Naive thymus-derived CD4-positive, alpha-beta T cell (primary cell): ENCODE results near the gene CLSTN2. TPM values are rescaled to one million over a fixed set of nuclear protein-coding genes. Genes with fewer than 3 reads are reported as not detected.

ENCODE experiments used
- ATAC-seq: fragments of 150-1000 bp; cut with Tn5 transposase; 2 replicates; pipeline ENCODE4 v1.10.0; 2021; ENCODE audit warnings: mild to moderate bottlenecking, moderate library complexity
- CTCF ChIA-PET: fragments of 350-600 bp; sonication (Branson Sonifier 250); formaldehyde crosslinking; loops from one replicate; lab custom pipeline; 2021; ENCODE audit warnings: antibody characterized with exemption; lab: Charles Lee
- POLR2A ChIA-PET: fragments of 350-600 bp; sonication (Branson Sonifier 250); formaldehyde crosslinking; loops from one replicate; lab custom pipeline; 2021; ENCODE audit warnings: antibody characterized with exemption, inconsistent platforms; lab: Charles Lee
- DNase-seq, 9 donors: peaks; one replicate each; pipeline versions ENCODE4 v3.0.0 to v3.0.0-alpha.2; 2020 to 2022; ENCODE audit warnings: mixed read lengths in 1 of 9
- H3K27ac ChIP-seq: one replicate; pipeline ENCODE4 v1.7.0; 2013; ENCODE audit warnings: mild to moderate bottlenecking, low read depth, low read length, moderate library complexity
- H3K27me3 ChIP-seq, 2 donors: one replicate each; pipeline ENCODE4 v1.7.0; 2013; ENCODE audit warnings: low read length in 2 of 2, mild to moderate bottlenecking in 2 of 2, moderate library complexity in 2 of 2; ENCODE audit not compliant: control insufficient read depth in 2 of 2, insufficient read depth in 2 of 2
- H3K36me3 ChIP-seq, 3 experiments: 1 replicate in 2 of 3; 2 replicates in 1 of 3; pipeline ENCODE4 v1.7.0; 2013; ENCODE audit warnings: low read length in 3 of 3, mild to moderate bottlenecking in 3 of 3, moderate library complexity in 1 of 3; ENCODE audit not compliant: insufficient read depth in 3 of 3, control insufficient read depth in 2 of 3
- H3K4me1 ChIP-seq, 2 donors: one replicate each; pipeline ENCODE4 v1.7.0; 2013; ENCODE audit warnings: low read length in 2 of 2, mild to moderate bottlenecking in 2 of 2, moderate library complexity in 1 of 2; ENCODE audit not compliant: control insufficient read depth in 2 of 2, insufficient read depth in 2 of 2
- H3K4me3 ChIP-seq: 2 replicates; pipeline ENCODE4 v1.7.0; 2013; ENCODE audit warnings: mild to moderate bottlenecking, low read length
- H3K9me3 ChIP-seq, 3 experiments: 1 replicate in 2 of 3; 2 replicates in 1 of 3; pipeline ENCODE4 v1.7.0; 2013; ENCODE audit warnings: low read length in 3 of 3; ENCODE audit not compliant: control insufficient read depth in 2 of 3
- H3K27ac Mint-ChIP-seq, 9 donors: one replicate each; pipeline ENCODE4 v1.8.0; 2020 to 2022; ENCODE audit warnings: mixed read lengths in 9 of 9, mild to moderate bottlenecking in 8 of 9, moderate library complexity in 5 of 9, inconsistent platforms in 2 of 9
- H3K27me3 Mint-ChIP-seq, 5 donors: one replicate each; pipeline ENCODE4 v1.8.0; 2021 to 2022; ENCODE audit warnings: mixed read lengths in 5 of 5, mild to moderate bottlenecking in 1 of 5
- H3K36me3 Mint-ChIP-seq, 5 donors: one replicate each; pipeline ENCODE4 v1.8.0; 2020 to 2022; ENCODE audit warnings: mixed read lengths in 5 of 5, mild to moderate bottlenecking in 3 of 5, inconsistent platforms in 1 of 5
- H3K4me1 Mint-ChIP-seq, 7 donors: one replicate each; pipeline ENCODE4 v1.8.0; 2020 to 2022; ENCODE audit warnings: mixed read lengths in 7 of 7, mild to moderate bottlenecking in 3 of 7, inconsistent platforms in 1 of 7
- H3K4me3 Mint-ChIP-seq, 10 donors: one replicate each; pipeline ENCODE4 v1.8.0; 2020 to 2022; ENCODE audit warnings: mild to moderate bottlenecking in 10 of 10, mixed read lengths in 10 of 10, moderate library complexity in 6 of 10, inconsistent platforms in 2 of 10
- H3K9me3 Mint-ChIP-seq, 11 donors: one replicate each; pipeline ENCODE4 v1.8.0; 2020 to 2022; ENCODE audit warnings: mixed read lengths in 11 of 11, mild to moderate bottlenecking in 4 of 11, inconsistent platforms in 1 of 11, moderate library complexity in 1 of 11
- intact Hi-C, 2 donors: fragments of 100-400 bp; cut with micrococcal nuclease; formaldehyde crosslinking; loops; one replicate each; pipeline ENCODE4 v1.15.1; 2023
- polyA plus RNA-seq, 2 donors: library from polyadenylated mRNA; unstranded; fragments of 300-500 nt; fragmentation: Illumina TruSeq; gene quantifications; one replicate each; pipeline ENCODE4 v1.2.3, GENCODE V29; 2021
- total RNA-seq, 6 experiments: library from RNA in 5 of 6; stranded (reverse) in 5 of 6; gene quantifications; 1 replicate in 5 of 6; 2 replicates in 1 of 6; pipeline ENCODE4 v1.2.3 and lab custom pipeline; 2021 to 2026

The CLSTN2 gene
- total and polyA plus RNA-seq, 7 experiments from 2014 or later, result 0.02 TPM; not detected in 6

GRCh38 chr3:140377644-140378043 is 442.7 kb downstream of the CLSTN2 start:
- DNase-seq, result no peak
- Mint-ChIP-seq H3K36me3 (no peaks in the 10 kb centered on the region), H3K4me1 (no peaks in the 10 kb centered on the region), H3K4me3 (no peak overlapping the region), H3K9me3 (peaks cover 0 to 2% (median 0%) of the 10 kb centered on the region in 11 donors), H3K27ac (no peak overlapping the region), H3K27me3 (peaks cover 0 to 4% (median 0%) of the 10 kb centered on the region in 5 donors)
- H3K4me1 ChIP-seq, result no peaks in the 10 kb centered on the region
- ChIA-PET POLR2A (no interaction called here), CTCF (no interaction called here)
- H3K4me3 ChIP-seq, result no peak overlapping the region
- intact Hi-C loops, result no loop called here
- H3K36me3 ChIP-seq, result no peaks in the 10 kb centered on the region
- ATAC-seq, result no peak
- H3K27ac ChIP-seq, result no peak overlapping the region
- no peaks in the 10 kb centered on the region for H3K9me3 ChIP-seq
- no peaks in the 10 kb centered on the region for H3K27me3 ChIP-seq

GRCh38 chr3:140378571-140379340 is 443.8 kb downstream of the CLSTN2 start:
- no peak overlapping the region for H3K27ac Mint-ChIP-seq
- POLR2A ChIA-PET, result no interaction called here

GRCh38 chr3:140384028-140384771 is 449.2 kb downstream of the CLSTN2 start:
- no peaks in the 10 kb centered on the region for H3K4me1 ChIP-seq
- H3K27me3 ChIP-seq, result no peaks in the 10 kb centered on the region
- no peaks in the 10 kb centered on the region for H3K36me3 ChIP-seq
- no peaks in the 10 kb centered on the region for H3K36me3 Mint-ChIP-seq
- ChIA-PET POLR2A (no interaction called here), CTCF (no interaction called here)
- DNase-seq (no peak), ATAC-seq (no peak)
- H3K27ac ChIP-seq, result no peak overlapping the region
- peaks cover 0 to 1% (median 0%) of the 10 kb centered on the region in 5 donors for H3K27me3 Mint-ChIP-seq
- H3K4me1 Mint-ChIP-seq, result no peaks in the 10 kb centered on the region
- no peak overlapping the region for H3K4me3 ChIP-seq
- intact Hi-C loops, result no loop called here
- no peaks in the 10 kb centered on the region for H3K9me3 ChIP-seq
- H3K27ac Mint-ChIP-seq, result no peak overlapping the region
- H3K9me3 Mint-ChIP-seq, result peaks cover 0 to 2% (median 0%) of the 10 kb centered on the region in 11 donors
- no peak overlapping the region for H3K4me3 Mint-ChIP-seq

More at GRCh38 chr3:140378571-140379340, 443.8 kb downstream of the CLSTN2 start:
- DNase-seq (no peak), ATAC-seq (no peak)
- Histone ChIP-seq H3K9me3 (no peaks in the 10 kb centered on the region), H3K36me3 (no peaks in the 10 kb centered on the region), H3K27ac (no peak overlapping the region), H3K4me1 (no peaks in the 10 kb centered on the region), H3K4me3 (no peak overlapping the region), H3K27me3 (no peaks in the 10 kb centered on the region)
- Mint-ChIP-seq H3K36me3 (no peaks in the 10 kb centered on the region), H3K4me1 (no peaks in the 10 kb centered on the region), H3K27me3 (peaks cover 0 to 4% (median 0%) of the 10 kb centered on the region in 5 donors), H3K9me3 (peaks cover 0 to 2% (median 0%) of the 10 kb centered on the region in 11 donors), H3K4me3 (no peak overlapping the region)
- intact Hi-C loops, result no loop called here
- CTCF ChIA-PET, result no interaction called here

- Mint-ChIP-seq H3K9me3 (peaks cover 0 to 2% (median 0%) of the 10 kb centered on the region in 11 donors), H3K4me1 (no peaks in the 10 kb centered on the region), H3K36me3 (no peaks in the 10 kb centered on the region), H3K4me3 (no peak overlapping the region), H3K27ac (no peak overlapping the region), H3K27me3 (peaks cover 0 to 6% (median 0%) of the 10 kb centered on the region in 5 donors)
- H3K4me3 ChIP-seq, result no peak overlapping the region
- H3K27ac ChIP-seq, result no peak overlapping the region
- no peaks in the 10 kb centered on the region for H3K36me3 ChIP-seq
- ChIA-PET CTCF (interaction anchor here (0.6 kb wide), 1 partner anchor 159 kb away, joined by 3 read pairs; no protein-coding TSS in a partner anchor), POLR2A (no interaction called here)
- intact Hi-C loops, result no loop called here
- H3K27me3 ChIP-seq, result no peaks in the 10 kb centered on the region
- no peaks in the 10 kb centered on the region for H3K4me1 ChIP-seq
- no peaks in the 10 kb centered on the region for H3K9me3 ChIP-seq
- no peak for ATAC-seq
- DNase-seq, result no peak
Measured at GRCh38 chr3:140384876-140385275, 449.9 kb downstream of the CLSTN2 start.

- Mint-ChIP-seq H3K9me3 (peaks cover 0 to 2% (median 0%) of the 10 kb centered on the region in 11 donors), H3K4me3 (no peak overlapping the region), H3K4me1 (peaks cover 0 to 2% (median 0%) of the 10 kb centered on the region in 7 donors), H3K27me3 (peaks cover 0 to 10% (median 0%) of the 10 kb centered on the region in 5 donors), H3K27ac (no peak overlapping the region), H3K36me3 (no peaks in the 10 kb centered on the region)
- Histone ChIP-seq H3K4me3 (no peak overlapping the region), H3K27ac (no peak overlapping the region), H3K9me3 (no peaks in the 10 kb centered on the region), H3K36me3 (no peaks in the 10 kb centered on the region), H3K27me3 (no peaks in the 10 kb centered on the region), H3K4me1 (no peaks in the 10 kb centered on the region)
- ATAC-seq (no peak), DNase-seq (no peak)
- ChIA-PET POLR2A (no interaction called here), CTCF (interaction anchor here (0.5 kb wide), 1 partner anchor 21 kb away, joined by 3 read pairs; no protein-coding TSS in a partner anchor)
- intact Hi-C loops, result no loop called here
Measured at GRCh38 chr3:140386357-140387100, 451.5 kb downstream of the CLSTN2 start.

GRCh38 chr3:140387244-140387643 is 452.3 kb downstream of the CLSTN2 start:
- peaks cover 0 to 10% (median 0%) of the 10 kb centered on the region in 5 donors for H3K27me3 Mint-ChIP-seq
- Histone ChIP-seq H3K27me3 (no peaks in the 10 kb centered on the region), H3K4me3 (no peak overlapping the region), H3K36me3 (no peaks in the 10 kb centered on the region), H3K9me3 (no peaks in the 10 kb centered on the region), H3K4me1 (no peaks in the 10 kb centered on the region), H3K27ac (no peak overlapping the region)
- POLR2A ChIA-PET, result no interaction called here
- no peak for DNase-seq
- H3K27ac Mint-ChIP-seq, result no peak overlapping the region
- peaks cover 0 to 2% (median 0%) of the 10 kb centered on the region in 11 donors for H3K9me3 Mint-ChIP-seq
- no peaks in the 10 kb centered on the region for H3K36me3 Mint-ChIP-seq
- peaks cover 0 to 2% (median 0%) of the 10 kb centered on the region in 7 donors for H3K4me1 Mint-ChIP-seq
- ATAC-seq, result no peak
- H3K4me3 Mint-ChIP-seq, result no peak overlapping the region
- CTCF ChIA-PET, result interaction anchor here (0.5 kb wide), 1 partner anchor 22 kb away, joined by 3 read pairs; no protein-coding TSS in a partner anchor
- intact Hi-C loops, result no loop called here
